DND-41 (cell line): ENCODE data around the gene ERAP2.

ENCODE experiments used
- EZH2 ChIP-seq: IDR thresholded peaks from 3 replicates; pipeline ENCODE4 v1.6.1; 2012; ENCODE audit warnings: borderline replicate concordance, low read depth, mild to moderate bottlenecking, moderate library complexity, low read length, inconsistent platforms; ENCODE audit not compliant: severe bottlenecking
- TF ChIP-seq, protein P1 (sequence below): IDR thresholded peaks from 2 replicates; pipeline ENCODE4 v1.5.1; 2012; ENCODE audit warnings: borderline replicate concordance, low read length, moderate library complexity, mild to moderate bottlenecking; ENCODE audit not compliant: poor library complexity, severe bottlenecking; ENCODE audit errors: extremely low read depth

DNA sequence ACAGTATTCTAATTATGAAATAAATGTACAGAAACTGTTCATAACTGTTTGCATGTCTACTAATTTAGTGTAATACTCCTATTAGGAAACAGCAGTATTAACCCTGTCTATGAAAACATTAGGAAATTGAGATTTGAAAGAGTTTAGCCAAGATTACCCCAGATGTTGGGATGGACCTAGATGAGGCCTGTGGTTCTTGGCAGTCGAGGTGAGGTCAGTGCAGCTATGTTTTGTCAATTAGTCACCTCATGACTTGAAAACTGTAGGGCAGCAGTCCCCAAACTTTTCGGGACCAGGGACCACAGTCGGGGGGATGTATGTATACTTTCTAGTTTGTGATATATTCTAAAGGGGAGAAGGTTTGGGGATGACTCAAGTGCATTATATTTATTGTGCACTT lies 64.3 kb downstream of the ERAP2 start:
- TF ChIP-seq, protein P1, sequence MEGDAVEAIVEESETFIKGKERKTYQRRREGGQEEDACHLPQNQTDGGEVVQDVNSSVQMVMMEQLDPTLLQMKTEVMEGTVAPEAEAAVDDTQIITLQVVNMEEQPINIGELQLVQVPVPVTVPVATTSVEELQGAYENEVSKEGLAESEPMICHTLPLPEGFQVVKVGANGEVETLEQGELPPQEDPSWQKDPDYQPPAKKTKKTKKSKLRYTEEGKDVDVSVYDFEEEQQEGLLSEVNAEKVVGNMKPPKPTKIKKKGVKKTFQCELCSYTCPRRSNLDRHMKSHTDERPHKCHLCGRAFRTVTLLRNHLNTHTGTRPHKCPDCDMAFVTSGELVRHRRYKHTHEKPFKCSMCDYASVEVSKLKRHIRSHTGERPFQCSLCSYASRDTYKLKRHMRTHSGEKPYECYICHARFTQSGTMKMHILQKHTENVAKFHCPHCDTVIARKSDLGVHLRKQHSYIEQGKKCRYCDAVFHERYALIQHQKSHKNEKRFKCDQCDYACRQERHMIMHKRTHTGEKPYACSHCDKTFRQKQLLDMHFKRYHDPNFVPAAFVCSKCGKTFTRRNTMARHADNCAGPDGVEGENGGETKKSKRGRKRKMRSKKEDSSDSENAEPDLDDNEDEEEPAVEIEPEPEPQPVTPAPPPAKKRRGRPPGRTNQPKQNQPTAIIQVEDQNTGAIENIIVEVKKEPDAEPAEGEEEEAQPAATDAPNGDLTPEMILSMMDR = no peak
- no peak for TF ChIP-seq EZH2
